Kidney (tissue), 14 donors: Measurements from ENCODE around the gene SLC66A2. TPM values are rescaled to one million over a fixed set of nuclear protein-coding genes. Genes with fewer than 3 reads are reported as not detected.

Source experiments
- DNase-seq, 5 donors: peaks; one replicate each; pipeline ENCODE4 v3.0.0-alpha.2; 2013 to 2020
- FAIRE-seq: peaks from 2 replicates; lab custom pipeline; 2012; peaks lifted over from hg19 to GRCh38; lab: Jason Lieb, UNC
- H3K27ac ChIP-seq, 2 donors: one replicate each; pipeline ENCODE4 v1.7.0; 2013; ENCODE audit warnings: low read depth in 2 of 2, low read length in 2 of 2, inconsistent platforms in 1 of 2
- H3K27me3 ChIP-seq: one replicate; pipeline ENCODE4 v1.7.1; 2013; ENCODE audit warnings: low read length, inconsistent platforms; ENCODE audit not compliant: control insufficient read depth, insufficient read depth
- H3K36me3 ChIP-seq, 3 donors: one replicate each; pipeline versions ENCODE4 v1.7.0 to v1.7.1; 2013; ENCODE audit warnings: low read length in 3 of 3, control low read depth in 1 of 3, inconsistent platforms in 1 of 3; ENCODE audit not compliant: insufficient read depth in 3 of 3, control insufficient read depth in 2 of 3
- H3K4me1 ChIP-seq, 3 donors: one replicate each; pipeline versions ENCODE4 v1.7.0 to v1.7.1; 2013; ENCODE audit warnings: low read length in 3 of 3, inconsistent platforms in 1 of 3, low read depth in 1 of 3; ENCODE audit not compliant: control insufficient read depth in 2 of 3, insufficient read depth in 2 of 3
- H3K4me3 ChIP-seq, 3 donors: one replicate each; pipeline versions ENCODE4 v1.7.0 to v1.8.1; 2013; ENCODE audit warnings: low read length in 3 of 3, control low read depth in 1 of 3, inconsistent platforms in 1 of 3
- H3K9ac ChIP-seq, 3 donors: one replicate each; pipeline versions ENCODE4 v1.7.0 to v1.7.1; 2013; ENCODE audit warnings: low read length in 3 of 3, control low read depth in 1 of 3, inconsistent platforms in 1 of 3
- H3K9me3 ChIP-seq, 3 donors: one replicate each; pipeline versions ENCODE4 v1.7.0 to v1.7.1; 2013; ENCODE audit warnings: low read length in 3 of 3, control low read depth in 1 of 3, inconsistent platforms in 1 of 3; ENCODE audit not compliant: control insufficient read depth in 2 of 3, insufficient read depth in 1 of 3
- CTCF ChIP-seq: IDR thresholded peaks from 3 replicates; pipeline ENCODE4 v1.5.1; 2012; ENCODE audit warnings: mild to moderate bottlenecking, moderate library complexity, borderline replicate concordance; ENCODE audit not compliant: insufficient read depth; ENCODE audit errors: extremely low read depth
- intact Hi-C: fragments of 100-400 bp; cut with DNase I; formaldehyde crosslinking; loops from one replicate; pipeline ENCODE4 v1.11.1; 2022
- polyA plus RNA-seq: library from polyadenylated mRNA; stranded (reverse); fragments of 350-450 nt; fragmentation: Illumina TruSeq; extraction: RNeasy Lipid Tissue Mini Kit (QIAGEN cat#74804); gene quantifications from one replicate; pipeline ENCODE4 v1.2.3, GENCODE V29; 2014; ENCODE audit warnings: low read depth, low replicate concordance; ENCODE audit not compliant: insufficient read depth
- total RNA-seq: library from RNA; stranded (reverse); fragmentation: NEBNext Ultra II Directional; extraction: Animal tissue kit (Norgen Biotek cat#: 25700); gene quantifications from one replicate; pipeline ENCODE4 v1.2.1, GENCODE V29; 2021
- donor health status: control.
- donor health status: control.
- donor health status: control.
- donor health status: control.
- donor health status: control.
- donor health status: DM: yes; HTN: yes; CAD: no.
- donor health status: Normal renal cell carcinoma (clear cell type).

The SLC66A2 gene
- total and polyA plus RNA-seq, 2 donors from 2014 or later = 41.9 to 45.5 TPM

GRCh38 chr18:79871026-79871390 is 80.4 kb downstream of the SLC66A2 start:
- TF ChIP-seq CTCF = no peak
- H3K4me1 ChIP-seq = no peaks in the 10 kb centered on the region
- no peak overlapping the region for H3K4me3 ChIP-seq
- intact Hi-C loops = no loop called here
- H3K36me3 ChIP-seq = no peaks in the 10 kb centered on the region
- no peak for FAIRE-seq
- no peak overlapping the region for H3K9ac ChIP-seq
- DNase-seq = no peak
- no peaks in the 10 kb centered on the region for H3K27me3 ChIP-seq
- H3K9me3 ChIP-seq = no peaks in the 10 kb centered on the region
- H3K27ac ChIP-seq = no peak overlapping the region

- H3K4me1 ChIP-seq = no peaks in the 10 kb centered on the region
- TF ChIP-seq CTCF = no peak
- no peaks in the 10 kb centered on the region for H3K27me3 ChIP-seq
- H3K9ac ChIP-seq = no peak overlapping the region
- H3K9me3 ChIP-seq = no peaks in the 10 kb centered on the region
- FAIRE-seq = no peak
- DNase-seq = no peak
- intact Hi-C loops = no loop called here
- no peaks in the 10 kb centered on the region for H3K36me3 ChIP-seq
- no peak overlapping the region for H3K27ac ChIP-seq
- no peak overlapping the region for H3K4me3 ChIP-seq
Measured at GRCh38 chr18:79870301-79871025, 81.0 kb downstream of the SLC66A2 start.

GRCh38 chr18:79869591-79870300 is 81.7 kb downstream of the SLC66A2 start:
- Histone ChIP-seq H3K9me3 (no peaks in the 10 kb centered on the region), H3K9ac (no peak overlapping the region), H3K4me1 (no peaks in the 10 kb centered on the region), H3K4me3 (no peak overlapping the region), H3K27ac (no peak overlapping the region), H3K36me3 (no peaks in the 10 kb centered on the region), H3K27me3 (no peaks in the 10 kb centered on the region)
- intact Hi-C loops = no loop called here
- peak in 1 of 5 donors; percentile 8 for DNase-seq
- TF ChIP-seq CTCF = no peak
- FAIRE-seq = no peak
